HEK293 (cell line): ENCODE data around the gene ZSWIM2.

Experiments
- CTCF ChIA-PET: fragments of 350-600 bp; formaldehyde crosslinking; extraction: SDS; loops from one replicate; lab custom pipeline; 2021; ENCODE audit warnings: antibody characterized with exemption; lab: Yijun Ruan, JAX
- POLR2A ChIA-PET: fragments of 300-600 bp; formaldehyde crosslinking; extraction: SDS; loops from one replicate; lab custom pipeline; 2020; ENCODE audit warnings: antibody characterized with exemption, inconsistent platforms; lab: Yijun Ruan, JAX
- H3K27ac ChIP-seq: fragments of 200-500 bp; sonication (Bioruptor generic); 2 replicates; pipeline ENCODE4 v1.5.1; 2014; ENCODE audit warnings: low read depth, low read length, control low read depth, inconsistent platforms; ENCODE audit errors: extremely low read depth
- H3K36me3 ChIP-seq, 2 experiments: fragments of 200-500 bp in 1 of 2; sonication (Bioruptor generic) in 1 of 2; 1 replicate in 1 of 2; 2 replicates in 1 of 2; pipeline ENCODE4 v1.5.1; 2014 to 2017; ENCODE audit warnings: inconsistent platforms in 2 of 2, low read length in 2 of 2; ENCODE audit not compliant: control insufficient read depth in 2 of 2, insufficient read depth in 1 of 2
- H3K4me1 ChIP-seq: fragments of 200-500 bp; sonication (Bioruptor generic); 2 replicates; pipeline ENCODE4 v1.5.1; 2014; ENCODE audit warnings: mild to moderate bottlenecking, low read length, inconsistent platforms; ENCODE audit not compliant: control insufficient read depth, insufficient read depth
- H3K4me3 ChIP-seq: 2 replicates; pipeline ENCODE4 v1.5.1; 2011; ENCODE audit warnings: low read depth, mild to moderate bottlenecking, control low read depth, low read length, moderate library complexity
- H3K9me3 ChIP-seq: fragments of 200-500 bp; sonication (Bioruptor generic); 2 replicates; pipeline ENCODE4 v1.5.1; 2014; ENCODE audit warnings: low read depth, low read length, inconsistent platforms; ENCODE audit not compliant: control insufficient read depth, insufficient read depth
- MZF1 ChIP-seq: fragments of 450-650 bp; formaldehyde crosslinking; IDR thresholded peaks from 2 replicates; pipeline ENCODE4 v1.5.1; 2017; ENCODE audit warnings: missing biosample characterization, missing genetic modification characterization, borderline replicate concordance
- PRDM2 ChIP-seq: fragments of 450-650 bp; formaldehyde crosslinking; IDR thresholded peaks from 2 replicates; pipeline ENCODE4 v1.5.1; 2016; ENCODE audit warnings: missing biosample characterization, missing genetic modification characterization, borderline replicate concordance
- SETDB1 ChIP-seq: IDR thresholded peaks from one replicate; pipeline ENCODE4 v1.6.1; 2017; ENCODE audit warnings: mild to moderate bottlenecking, low read length, moderate library complexity, mixed read lengths; ENCODE audit not compliant: insufficient read length
- YY1 ChIP-seq: fragments of 450-650 bp; formaldehyde crosslinking; IDR thresholded peaks from 2 replicates; pipeline ENCODE4 v1.5.1; 2018; ENCODE audit warnings: missing biosample characterization, missing genetic modification characterization
- YY2 ChIP-seq: fragments of 450-650 bp; formaldehyde crosslinking; IDR thresholded peaks from 2 replicates; pipeline ENCODE4 v1.5.1; 2016; ENCODE audit warnings: missing biosample characterization, missing genetic modification characterization
- ZBTB49 ChIP-seq: fragments of 450-650 bp; formaldehyde crosslinking; IDR thresholded peaks from 2 replicates; pipeline ENCODE4 v1.5.1; 2016; ENCODE audit warnings: missing biosample characterization, missing genetic modification characterization, low read depth
- ZBTB8A ChIP-seq: fragments of 450-650 bp; formaldehyde crosslinking; IDR thresholded peaks from 2 replicates; pipeline ENCODE4 v1.5.1; 2016; ENCODE audit warnings: missing biosample characterization, missing genetic modification characterization
- ZEB2 ChIP-seq: fragments of 450-650 bp; formaldehyde crosslinking; IDR thresholded peaks from 2 replicates; pipeline ENCODE4 v1.5.1; 2016; ENCODE audit warnings: missing biosample characterization, missing genetic modification characterization
- ZNF121 ChIP-seq: fragments of 450-650 bp; formaldehyde crosslinking; IDR thresholded peaks from 2 replicates; pipeline ENCODE4 v1.5.1; 2016; ENCODE audit warnings: missing biosample characterization, missing genetic modification characterization
- ZNF155 ChIP-seq: fragments of 450-650 bp; formaldehyde crosslinking; IDR thresholded peaks from 2 replicates; pipeline ENCODE4 v1.5.1; 2016; ENCODE audit warnings: missing biosample characterization, missing genetic modification characterization
- ZNF16 ChIP-seq: fragments of 450-650 bp; formaldehyde crosslinking; IDR thresholded peaks from 2 replicates; pipeline ENCODE4 v1.5.1; 2016; ENCODE audit warnings: low read depth, missing biosample characterization, missing genetic modification characterization
- ZNF280C ChIP-seq: fragments of 450-650 bp; formaldehyde crosslinking; IDR thresholded peaks from 2 replicates; pipeline ENCODE4 v1.5.1; 2016; ENCODE audit warnings: missing biosample characterization, missing genetic modification characterization
- ZNF292 ChIP-seq: fragments of 450-650 bp; formaldehyde crosslinking; IDR thresholded peaks from 2 replicates; pipeline ENCODE4 v1.5.1; 2016; ENCODE audit warnings: low read depth, missing biosample characterization, missing genetic modification characterization, borderline replicate concordance
- ZNF311 ChIP-seq: fragments of 450-650 bp; formaldehyde crosslinking; IDR thresholded peaks from 2 replicates; pipeline ENCODE4 v1.5.1; 2017; ENCODE audit warnings: missing biosample characterization, missing genetic modification characterization, borderline replicate concordance
- ZNF394 ChIP-seq: fragments of 450-650 bp; formaldehyde crosslinking; IDR thresholded peaks from 2 replicates; pipeline ENCODE4 v1.5.1; 2016; ENCODE audit warnings: missing biosample characterization, missing genetic modification characterization, mild to moderate bottlenecking, moderate library complexity, borderline replicate concordance
- ZNF513 ChIP-seq: fragments of 450-650 bp; IDR thresholded peaks from 2 replicates; pipeline ENCODE4 v1.5.1; 2018; ENCODE audit warnings: missing biosample characterization, missing genetic modification characterization
- ZNF549 ChIP-seq: fragments of 450-650 bp; IDR thresholded peaks from 2 replicates; pipeline ENCODE4 v1.5.1; 2018; ENCODE audit warnings: missing biosample characterization, missing genetic modification characterization, mild to moderate bottlenecking, inconsistent platforms, moderate library complexity
- ZNF596 ChIP-seq: fragments of 450-650 bp; IDR thresholded peaks from 2 replicates; pipeline ENCODE4 v1.5.0; 2018; ENCODE audit warnings: missing biosample characterization, mild to moderate bottlenecking, missing genetic modification characterization, moderate library complexity
- ZNF623 ChIP-seq: fragments of 450-650 bp; formaldehyde crosslinking; IDR thresholded peaks from 2 replicates; pipeline ENCODE4 v1.5.1; 2016; ENCODE audit warnings: missing biosample characterization, missing genetic modification characterization
- ZNF768 ChIP-seq: fragments of 450-650 bp; formaldehyde crosslinking; IDR thresholded peaks from 2 replicates; pipeline ENCODE4 v1.5.1; 2018; ENCODE audit warnings: missing biosample characterization, mild to moderate bottlenecking, missing genetic modification characterization
- ZXDB ChIP-seq: fragments of 450-650 bp; formaldehyde crosslinking; IDR thresholded peaks from 2 replicates; pipeline ENCODE4 v1.5.1; 2016; ENCODE audit warnings: missing biosample characterization, missing genetic modification characterization

The ZSWIM2 gene

GRCh38 chr2:186827862-186828492, 21.0 kb downstream of the ZSWIM2 start (continued):
- TF ChIP-seq ZNF394 (tag by site-specific recombination) (no peak), PRDM2 (tag by site-specific recombination) (no peak), ZNF280C (tag by site-specific recombination) (no peak), ZNF292 (tag by site-specific recombination) (no peak), YY2 (tag by site-specific recombination) (no peak), MZF1 (tag by site-specific recombination) (no peak)

- H3K27ac ChIP-seq = no peak overlapping the region
- H3K4me3 ChIP-seq = no peak overlapping the region
- POLR2A ChIA-PET = no interaction called here
- no peaks in the 10 kb centered on the region for H3K9me3 ChIP-seq
- H3K4me1 ChIP-seq = no peaks in the 10 kb centered on the region
- TF ChIP-seq ZNF513 (no peak), YY1 (tag by site-specific recombination) (no peak), ZNF292 (tag by site-specific recombination) (no peak), ZNF549 (no peak), ZEB2 (tag by site-specific recombination) (no peak), SETDB1 (no peak), ZNF596 (tag by site-specific recombination) (no peak), ZBTB49 (tag by site-specific recombination) (no peak), ZBTB8A (no peak), ZNF768 (tag by site-specific recombination) (no peak), ZXDB (no peak), ZNF121 (tag by site-specific recombination) (no peak), ZNF155 (tag by site-specific recombination) (no peak), ZNF623 (tag by site-specific recombination) (no peak), ZNF311 (tag by site-specific recombination) (no peak), ZNF280C (tag by site-specific recombination) (no peak), ZNF16 (tag by site-specific recombination) (no peak)
- CTCF ChIA-PET = no interaction called here
- no peaks in the 10 kb centered on the region for H3K36me3 ChIP-seq
These were observed 21.6 kb downstream of the ZSWIM2 start for GRCh38 chr2:186827411-186827810.
